ENCODE measurements around the gene ACACB. TPM values are rescaled to one million over a fixed set of nuclear protein-coding genes. Genes with fewer than 3 reads are reported as not detected.

ACACB gene
- total and polyA plus RNA-seq, 2 experiments from 2014 or later, result 6.2 to 15.4 TPM

DNA sequence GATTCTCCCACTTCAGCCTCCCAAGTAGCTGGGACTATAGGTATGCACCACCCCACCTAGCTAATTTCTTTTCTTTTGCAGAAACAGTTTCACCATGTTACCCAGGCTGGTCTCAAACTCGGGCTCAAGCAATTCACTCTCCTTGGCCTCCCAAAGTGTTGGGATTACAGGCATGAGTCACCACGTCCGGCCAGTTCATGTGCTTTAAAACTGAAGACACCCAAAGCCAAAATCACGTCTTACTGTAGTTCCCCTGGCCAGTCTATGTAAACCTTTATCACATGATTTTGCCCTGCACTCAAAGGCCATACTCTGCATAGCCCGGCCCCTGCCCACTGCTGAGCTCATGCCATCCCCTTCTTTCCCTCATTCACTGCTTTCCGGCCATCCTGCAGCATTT, 27.6 kb upstream of the ACACB start:
- Mint-ChIP-seq H3K27ac (no peak overlapping the region), H3K36me3 (ENCODE audit: low read depth) (peaks cover 48% of the 10 kb centered on the region), H3K27me3 (ENCODE audit: insufficient read depth, low read depth, poor library complexity) (peaks cover 11% of the 10 kb centered on the region), H3K4me1 (peaks cover 10% of the 10 kb centered on the region), H3K4me3 (no peak overlapping the region), H3K9me3 (no peaks in the 10 kb centered on the region)
- peaks cover 2% of the 10 kb centered on the region; the same call in 1 of the 2 replicates for H3K9me2 ChIP-seq (ENCODE audit: insufficient read depth)
- 0 out of 2 replicates have a peak, but pooled peaks cover 8% of the 10 kb centered on the region for H3K36me3 ChIP-seq (ENCODE audit: insufficient read depth)
- no peak overlapping the region for H2AFZ ChIP-seq
- no peak overlapping the region for H3K4me2 ChIP-seq
- H3K27ac ChIP-seq (ENCODE audit: low read depth), result no peak overlapping the region
- ATAC-seq (no peak), DNase-seq (ENCODE audit: low spot score) (no peak)
- H4K20me1 ChIP-seq (replicated peaks; ENCODE audit: insufficient read depth), result no peaks in the 10 kb centered on the region
- H3F3A ChIP-seq (replicated peaks; ENCODE audit: low read depth), result no peaks in the 10 kb centered on the region
- no peak for TF ChIP-seq NANOG (IDR thresholded peaks at IDR 0.05; ENCODE audit: borderline replicate concordance)
- no peak for TF ChIP-seq POLR2AphosphoS5 (IDR thresholded peaks at IDR 0.05; ENCODE audit: low read depth)
- no peak for TF ChIP-seq CREB1 (CRISPR knock-in tag; IDR thresholded peaks at IDR 0.05; ENCODE audit: low read depth)
- no peak for TF ChIP-seq STAT1 (IDR thresholded peaks at IDR 0.05; ENCODE audit: unreplicated experiment)
- no peak for TF ChIP-seq ZNF331 (CRISPR knock-in tag; IDR thresholded peaks at IDR 0.05; ENCODE audit: low read depth)
- no peak for TF ChIP-seq EZH2phosphoT487 (IDR thresholded peaks at IDR 0.05; ENCODE audit: unreplicated experiment)
- no peak for TF ChIP-seq ETS1 (IDR thresholded peaks at IDR 0.05)
- TF ChIP-seq JUNB (IDR thresholded peaks at IDR 0.05; ENCODE audit: unreplicated experiment), result no peak
- H3K79me2 ChIP-seq (replicated peaks; ENCODE audit: insufficient read depth), result peaks cover 9% of the 10 kb centered on the region; the same call in 1 of the 2 replicates
- H3K4me3 ChIP-seq, result no peak overlapping the region
- peaks cover 6% of the 10 kb centered on the region for H3K27me3 ChIP-seq (ENCODE audit: insufficient read depth)
- 0 out of 2 replicates have a peak, but pooled peaks cover 8% of the 10 kb centered on the region for H3K4me1 ChIP-seq (ENCODE audit: insufficient read depth)

DNA sequence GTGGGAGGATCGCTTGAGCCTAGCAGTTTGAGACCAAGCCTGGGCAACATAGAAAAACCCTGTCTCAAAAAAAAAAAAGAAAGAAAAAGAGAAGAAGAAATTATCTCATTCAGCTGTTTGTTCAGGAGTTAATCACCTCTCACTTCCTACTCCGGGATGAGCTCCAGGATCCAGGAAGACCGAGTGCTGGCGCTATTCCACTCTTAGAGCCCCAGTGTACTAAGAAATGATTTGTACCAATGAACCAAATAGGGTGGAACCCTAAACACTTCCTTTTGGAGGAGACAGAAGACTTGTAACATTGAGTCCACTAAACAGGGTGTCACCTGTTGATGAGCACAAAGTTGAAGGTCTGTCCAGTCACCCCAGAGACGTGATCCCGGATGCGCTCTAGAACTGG, 26.7 kb upstream of the ACACB start:
- Mint-ChIP-seq H3K27ac (no peak overlapping the region), H3K9me3 (no peaks in the 10 kb centered on the region), H3K4me1 (peaks cover 10% of the 10 kb centered on the region), H3K27me3 (ENCODE audit: insufficient read depth, low read depth, poor library complexity) (peaks cover 11% of the 10 kb centered on the region), H3K36me3 (ENCODE audit: low read depth) (peaks cover 48% of the 10 kb centered on the region), H3K4me3 (no peak overlapping the region)
- Histone ChIP-seq H3K9me2 (ENCODE audit: insufficient read depth) (peaks cover 2% of the 10 kb centered on the region; the same call in 1 of the 2 replicates), H3K4me3 (no peak overlapping the region), H3K4me2 (no peak overlapping the region), H3K79me2 (replicated peaks; ENCODE audit: insufficient read depth) (peaks cover 9% of the 10 kb centered on the region; the same call in 1 of the 2 replicates), H3F3A (replicated peaks; ENCODE audit: low read depth) (no peaks in the 10 kb centered on the region), H3K36me3 (ENCODE audit: insufficient read depth) (0 out of 2 replicates have a peak, but pooled peaks cover 8% of the 10 kb centered on the region), H2AFZ (no peak overlapping the region), H4K20me1 (replicated peaks; ENCODE audit: insufficient read depth) (no peaks in the 10 kb centered on the region), H3K27me3 (ENCODE audit: insufficient read depth) (peaks cover 6% of the 10 kb centered on the region), H3K4me1 (ENCODE audit: insufficient read depth) (0 out of 2 replicates have a peak, but pooled peaks cover 8% of the 10 kb centered on the region), H3K27ac (ENCODE audit: low read depth) (no peak overlapping the region)
- DNase-seq (ENCODE audit: low spot score) (no peak), ATAC-seq (no peak)
- TF ChIP-seq ETS1 (IDR thresholded peaks at IDR 0.05) (no peak), CREB1 (CRISPR knock-in tag; IDR thresholded peaks at IDR 0.05; ENCODE audit: low read depth) (no peak), STAT1 (IDR thresholded peaks at IDR 0.05; ENCODE audit: unreplicated experiment) (no peak), POLR2AphosphoS5 (IDR thresholded peaks at IDR 0.05; ENCODE audit: low read depth) (no peak), JUNB (IDR thresholded peaks at IDR 0.05; ENCODE audit: unreplicated experiment) (no peak), ZNF331 (CRISPR knock-in tag; IDR thresholded peaks at IDR 0.05; ENCODE audit: low read depth) (no peak), NANOG (IDR thresholded peaks at IDR 0.05; ENCODE audit: borderline replicate concordance) (no peak), ZNF114 (CRISPR knock-in tag; IDR thresholded peaks at IDR 0.05) (no peak), EZH2phosphoT487 (IDR thresholded peaks at IDR 0.05; ENCODE audit: unreplicated experiment) (no peak), REST (IDR thresholded peaks at IDR 0.05; ENCODE audit: unreplicated experiment) (no peak), EZH2 (IDR thresholded peaks at IDR 0.05; ENCODE audit: low read depth, unreplicated experiment) (no peak)

All from GM23338 (cell line).